ENCODE data around the gene TMEM87B.

GRCh38 chr2:112087346-112088020 is 32.4 kb downstream of the TMEM87B start:
- no peak for TF ChIP-seq EZH2 (IDR thresholded peaks at IDR 0.05; ENCODE audit: insufficient read depth, poor library complexity, severe bottlenecking)
- TF ChIP-seq EZH2phosphoT487 (IDR thresholded peaks at IDR 0.05; ENCODE audit: insufficient read depth, low read depth) = no peak

All from GM23248 (cell line).